Ovary (tissue), 9 donors: ENCODE data around the gene DGKA. TPM values are rescaled to one million over a fixed set of nuclear protein-coding genes. Genes with fewer than 3 reads are reported as not detected.

Experiments used
- DNase-seq, 5 donors: peaks; one replicate each; pipeline ENCODE4 v3.0.0-alpha.2; 2019 to 2020
- H3K27ac ChIP-seq, 2 donors: fragments of 200-600 bp; one replicate each; pipeline versions ENCODE4 v1.5.1 to v1.8.0; 2019 to 2022
- H3K27me3 ChIP-seq: fragments of 200-600 bp; one replicate; pipeline ENCODE4 v1.8.0; 2022
- H3K36me3 ChIP-seq: fragments of 200-600 bp; sonication (generic); one replicate; pipeline ENCODE4 v1.5.1; 2019
- H3K4me1 ChIP-seq: one replicate; pipeline ENCODE4 v1.8.1; 2013; ENCODE audit warnings: mild to moderate bottlenecking, moderate library complexity; ENCODE audit not compliant: insufficient read depth
- H3K4me3 ChIP-seq: fragments of 200-600 bp; sonication (generic); one replicate; pipeline ENCODE4 v1.5.1; 2017
- H3K9me3 ChIP-seq, 2 donors: fragments of 200-600 bp in 1 of 2; sonication (generic) in 1 of 2; one replicate each; pipeline versions ENCODE4 v1.5.1 to v1.8.1; 2013 to 2019; ENCODE audit warnings: mild to moderate bottlenecking in 1 of 2, moderate library complexity in 1 of 2
- CTCF ChIP-seq, 3 donors: fragments of 450-650 bp in 2 of 3; fragments of 200-600 bp in 1 of 3; IDR thresholded peaks; one replicate each; pipeline versions ENCODE4 v1.5.1 to v1.8.0; 2016 to 2022; ENCODE audit warnings: antibody characterized with exemption in 3 of 3, mild to moderate bottlenecking in 1 of 3
- EP300 ChIP-seq: sonication (generic); formaldehyde crosslinking; IDR thresholded peaks from one replicate; pipeline ENCODE4 v1.6.1; 2017; ENCODE audit warnings: antibody characterized with exemption
- POLR2A ChIP-seq: fragments of 450-650 bp; IDR thresholded peaks from one replicate; pipeline ENCODE4 v1.6.1; 2017; ENCODE audit warnings: antibody characterized with exemption, mild to moderate bottlenecking, moderate library complexity
- WGBS, 3 donors: extraction: QIAGEN DNeasy Blood & Tissue Kit in 1 of 3; methylation state at CpG; one replicate each; pipeline versions ENCODE4 v1.1.5 to v1.1.7; 2013 to 2017; 5-methylcytosine and 5-hydroxymethylcytosine counted together
- intact Hi-C, 4 donors: fragments of 100-400 bp; cut with DNase I; formaldehyde crosslinking; loops; one replicate each; pipeline versions ENCODE4 v1.11.0 to v1.15.1; 2022 to 2023
- polyA plus RNA-seq, 2 donors: library from polyadenylated mRNA; stranded (reverse); fragments of 200-250 nt in 1 of 2; fragments of 350-450 nt in 1 of 2; fragmentation: Illumina TruSeq in 1 of 2; extraction: RNeasy Lipid Tissue Mini Kit (QIAGEN cat#74804) in 1 of 2; gene quantifications; one replicate each; pipeline ENCODE4 v1.2.3, GENCODE V29; 2013 to 2014
- total RNA-seq, 7 donors: library from RNA; depleted of rRNA in 2 of 7; stranded (reverse); fragments of >200 nt in 2 of 7; fragmentation: NEBNext Ultra II Directional in 3 of 7; extraction: Animal tissue kit (Norgen Biotek cat#: 25700) in 3 of 7; gene quantifications; one replicate each; pipeline versions ENCODE4 v1.1.0 to v1.2.4, GENCODE V29; 2016 to 2023
- donor health status: DM: no; HTN: no; CAD: no; lungs with moderate emphysema.
- donor health status: DM: no; HTN: no; CAD: no.
- donor health status: Bipolar disorder and iron deficiency.
- donor health status: DM: yes; HTN: yes; CAD: no.
- donor health status: DM: no; HTN: no; CAD: no.
- donor health status: DM: yes; HTN: yes; CAD: no.

The DGKA gene
- total and polyA plus RNA-seq, 9 donors, result 13.3 to 50.1 (median 26.0) TPM

DNA sequence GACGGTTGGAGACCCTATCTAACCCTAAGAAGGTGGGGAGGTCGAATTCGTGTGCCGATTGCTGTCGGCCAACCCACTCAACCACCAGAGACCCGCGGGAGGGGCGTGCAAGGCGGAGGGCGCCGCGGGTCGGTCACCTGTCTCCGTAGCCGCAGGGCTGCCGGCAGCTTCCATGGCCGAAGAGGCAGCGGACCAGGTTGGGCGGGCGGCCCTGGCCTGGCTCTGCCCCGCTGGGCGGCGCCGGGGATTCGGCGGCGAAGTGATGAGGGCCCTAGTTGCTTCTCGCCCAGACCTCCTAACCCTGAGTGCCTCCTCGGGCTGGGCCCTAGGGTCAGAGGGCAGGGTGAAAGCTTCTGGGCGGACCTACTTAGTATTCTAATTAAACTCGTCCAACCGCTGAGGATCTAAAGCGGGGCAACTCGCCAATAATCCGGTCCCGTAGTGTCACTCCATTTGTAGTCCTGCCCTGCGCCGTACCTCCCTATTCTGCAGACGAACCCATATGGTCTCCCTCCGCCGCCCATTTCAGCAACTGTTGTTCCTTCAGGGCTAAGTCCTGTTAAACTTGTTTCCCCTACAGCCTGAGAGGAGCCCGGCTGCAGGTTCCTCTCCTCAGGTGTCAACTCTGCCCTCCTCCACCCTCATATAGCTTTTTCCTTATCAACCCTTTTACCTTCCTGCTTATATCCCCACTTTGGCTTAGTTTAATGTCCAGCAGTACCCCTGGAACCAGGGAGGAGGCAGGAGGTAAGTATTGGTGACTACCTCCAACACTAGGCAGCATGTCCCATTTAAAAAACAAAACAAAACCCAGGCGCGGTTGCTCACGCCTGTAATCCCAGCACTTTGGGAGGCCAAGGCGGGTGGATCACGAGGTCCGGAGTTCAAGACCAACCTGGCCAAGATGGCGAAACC lies 3.1 kb upstream of the DGKA start, which contains the start of gene PYM1:
PYM1 (minus strand) TSS at position 307 of the 915 bp plus-strand sequence; CDS start at position 174, 133 bp downstream.
- intact Hi-C loops, result loop anchor here (5.0 kb wide), 4 partner anchors 96 to 201 kb away; partner anchors contain the start of genes DNAJC14 (in 2 of the 4) and CD63 (in 1 of the 4)
- H3K27me3 ChIP-seq, result no peaks in the 10 kb centered on the region
- WGBS, 3 donors, result 3 to 5% (median 4%) methylated on average over 48 to 49 of the region's 49 CpGs
- no peaks in the 10 kb centered on the region for H3K9me3 ChIP-seq
- no peaks in the 10 kb centered on the region for H3K36me3 ChIP-seq
- peak within 1 kb of the TSS; percentile 80 to 94 for H3K27ac ChIP-seq
- TF ChIP-seq POLR2A (peak; percentile 40), CTCF (IDR thresholded peaks at IDR 0.05) (no peak)
- H3K4me3 ChIP-seq, result peak within 1 kb of the TSS; percentile 87
- H3K4me1 ChIP-seq, result peaks cover 18% of the 10 kb centered on the region
- DNase-seq, result peak; percentile 74 to 85 (median 75)

- no peaks in the 10 kb centered on the region for H3K27me3 ChIP-seq
- no peak for DNase-seq
- H3K36me3 ChIP-seq, result no peaks in the 10 kb centered on the region
- no peak for TF ChIP-seq POLR2A
- no peak for TF ChIP-seq EP300
- TF ChIP-seq CTCF (IDR thresholded peaks at IDR 0.05), result no peak
- 64 to 68% (median 67%) methylated on average over 8 of the region's 8 CpGs for WGBS, 3 donors
- H3K27ac ChIP-seq, result no peak overlapping the region
- intact Hi-C loops, result loop anchor here (5.0 kb wide), 4 partner anchors 97 to 202 kb away; partner anchors contain the start of genes DNAJC14 (in 2 of the 4) and CD63 (in 1 of the 4)
- H3K4me3 ChIP-seq, result no peak overlapping the region
- no peaks in the 10 kb centered on the region for H3K9me3 ChIP-seq
- H3K4me1 ChIP-seq, result peaks cover 18% of the 10 kb centered on the region
These were observed 1.6 kb upstream of the DGKA start for GRCh38 chr12:55929306-55929791.

GRCh38 chr12:55931317-55931779 lies 386 bp downstream of the DGKA start:
- 6 to 8% (median 7%) methylated on average over 10 of the region's 10 CpGs for WGBS, 3 donors
- H3K4me1 ChIP-seq, result peaks cover 17% of the 10 kb centered on the region
- no peaks in the 10 kb centered on the region for H3K9me3 ChIP-seq
- peak in 4 of 5 donors; percentile 30 to 57 (median 42) for DNase-seq
- intact Hi-C loops, result loop anchor here in 3 of 4 donors (5.0 kb wide), 4 partner anchors 41 to 194 kb away; partner anchors contain the start of genes GDF11 (in 1 of the 3) and RAB5B (in 1 of the 3)
- no peak for TF ChIP-seq CTCF (IDR thresholded peaks at IDR 0.05)
- no peak for TF ChIP-seq EP300
- no peak for TF ChIP-seq POLR2A
- H3K27ac ChIP-seq, result peak overlapping the region; percentile 13 to 40
- H3K4me3 ChIP-seq, result peak overlapping the region; percentile 83
- no peaks in the 10 kb centered on the region for H3K27me3 ChIP-seq
- no peaks in the 10 kb centered on the region for H3K36me3 ChIP-seq

DNA sequence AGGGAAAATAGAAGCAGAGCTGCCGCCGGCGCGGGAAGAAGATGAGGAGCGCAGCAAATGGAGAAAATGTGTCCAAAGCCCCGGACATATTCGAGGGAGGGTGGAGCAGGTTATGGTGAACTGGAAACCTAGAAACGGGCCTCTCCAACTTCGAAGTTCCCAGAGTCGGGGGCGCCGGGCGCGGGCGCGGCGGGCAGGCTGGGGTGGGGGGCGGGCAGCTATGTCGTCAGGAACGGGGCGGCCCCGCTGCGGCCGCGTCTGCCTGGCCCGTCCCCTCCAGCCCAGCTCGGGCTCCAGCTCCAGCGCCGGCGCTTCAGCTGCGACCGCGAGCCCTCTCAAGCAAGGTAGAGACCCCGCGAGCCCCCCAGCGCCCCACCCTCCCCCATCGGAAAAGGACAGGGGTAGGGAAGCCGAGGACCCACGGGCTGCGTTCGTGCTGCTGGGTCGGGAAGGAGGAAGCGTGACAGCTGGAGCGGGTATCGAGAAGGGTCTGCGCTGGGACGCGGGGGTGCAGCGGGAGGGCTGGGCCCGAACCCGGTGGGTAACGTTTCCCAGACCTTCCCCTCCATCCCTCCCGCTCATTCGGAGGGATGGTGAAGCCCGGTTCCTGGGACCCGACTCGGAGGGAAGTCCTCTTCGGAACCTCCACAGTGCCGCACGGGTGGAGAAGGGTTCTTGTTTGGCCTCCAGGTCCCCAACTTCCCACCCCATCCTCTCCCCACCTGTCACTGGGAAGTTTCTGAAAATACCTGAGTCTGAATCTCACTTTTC lies 1.0 kb downstream of the DGKA start:
- Histone ChIP-seq H3K9me3 (no peaks in the 10 kb centered on the region), H3K27ac (peak overlapping the region; percentile 13 to 40), H3K36me3 (no peaks in the 10 kb centered on the region), H3K4me1 (peaks cover 17% of the 10 kb centered on the region), H3K27me3 (no peaks in the 10 kb centered on the region), H3K4me3 (peak overlapping the region; percentile 83)
- DNase-seq, result peak; percentile 62 to 77 (median 74)
- TF ChIP-seq POLR2A, result peak; percentile 21
- no peak for TF ChIP-seq EP300
- intact Hi-C loops, result loop anchor here in 3 of 4 donors (5.0 kb wide), 4 partner anchors 40 to 195 kb away; partner anchors contain the start of genes GDF11 (in 1 of the 3) and RAB5B (in 1 of the 3)
- 0 to 1% (median 0%) methylated on average over 40 to 60 of the region's 60 CpGs for WGBS, 3 donors
